HL-60/S4 treated with phorbol 12-myristate 13-acetate at 8.2 ng/mL for 4 days and 3 days (cell line): ENCODE measurements around the gene FAM170B.

Experiments
- in situ Hi-C: fragments of 300-500 bp; cut with MboI; formaldehyde crosslinking; loops from 2 replicates; pipeline ENCODE4 v1.15.0; 2022; ENCODE audit warnings: low sequenced_read_pairs

FAM170B gene

DNA sequence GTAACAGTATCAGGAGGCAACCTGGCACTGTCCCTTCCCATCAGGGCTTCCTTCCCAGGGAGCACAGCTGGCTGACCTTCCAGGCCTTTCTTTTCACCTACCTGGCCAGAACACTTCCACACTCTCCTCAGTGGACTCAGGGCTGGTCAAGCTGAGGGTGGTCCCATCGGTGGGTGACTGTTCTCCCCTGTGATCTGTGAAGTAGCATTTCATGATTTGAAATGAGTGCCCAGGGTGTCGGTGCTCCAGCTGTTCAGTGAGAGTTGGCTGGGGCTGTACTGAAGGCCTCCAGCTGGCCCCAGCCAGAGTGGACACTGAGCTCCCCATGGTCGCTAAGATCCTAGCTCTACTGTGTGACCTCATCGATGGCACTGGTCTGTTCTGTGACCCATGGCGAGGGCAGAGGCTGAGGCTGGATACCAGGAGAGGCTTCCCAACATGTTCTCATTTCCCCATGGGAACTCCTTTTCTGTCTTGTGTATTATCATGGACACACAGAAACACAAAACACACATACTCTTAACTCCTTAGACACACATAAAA, at the start of gene FAM170B:
Gene FAM170B (minus strand): TSS at position 316 of the 543 bp plus-strand sequence. CDS start 103 bp downstream, at position 213.
- in situ Hi-C loops: no loop called here

DNA sequence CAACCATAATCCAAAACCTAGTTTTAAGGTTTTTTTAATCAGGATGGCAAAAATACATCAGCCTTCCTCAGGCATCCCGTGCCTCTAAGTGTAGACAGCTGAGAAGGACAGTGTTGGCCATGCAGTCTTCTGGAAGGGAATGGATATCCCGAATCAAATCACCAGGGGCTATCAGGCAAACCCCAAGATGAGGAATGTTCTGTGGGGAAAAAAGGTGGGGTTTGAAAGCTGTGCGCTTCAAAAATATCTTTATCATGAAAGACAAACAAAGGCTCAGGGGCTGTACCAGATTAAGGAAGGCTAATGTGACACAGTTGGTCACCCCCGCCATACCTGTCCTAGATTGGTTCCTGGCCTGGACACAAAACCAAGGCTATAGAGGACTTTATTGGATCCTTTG, 49.0 kb upstream of the FAM170B start:
- in situ Hi-C loops: no loop called here

GRCh38 chr10:49180444-49180860, 46.6 kb upstream of the FAM170B start:
- in situ Hi-C loops: no loop called here

GRCh38 chr10:49179699-49180443, 46.0 kb upstream of the FAM170B start:
- in situ Hi-C loops: no loop called here

GRCh38 chr10:49178489-49179471, 45.0 kb upstream of the FAM170B start:
- in situ Hi-C loops: no loop called here

DNA sequence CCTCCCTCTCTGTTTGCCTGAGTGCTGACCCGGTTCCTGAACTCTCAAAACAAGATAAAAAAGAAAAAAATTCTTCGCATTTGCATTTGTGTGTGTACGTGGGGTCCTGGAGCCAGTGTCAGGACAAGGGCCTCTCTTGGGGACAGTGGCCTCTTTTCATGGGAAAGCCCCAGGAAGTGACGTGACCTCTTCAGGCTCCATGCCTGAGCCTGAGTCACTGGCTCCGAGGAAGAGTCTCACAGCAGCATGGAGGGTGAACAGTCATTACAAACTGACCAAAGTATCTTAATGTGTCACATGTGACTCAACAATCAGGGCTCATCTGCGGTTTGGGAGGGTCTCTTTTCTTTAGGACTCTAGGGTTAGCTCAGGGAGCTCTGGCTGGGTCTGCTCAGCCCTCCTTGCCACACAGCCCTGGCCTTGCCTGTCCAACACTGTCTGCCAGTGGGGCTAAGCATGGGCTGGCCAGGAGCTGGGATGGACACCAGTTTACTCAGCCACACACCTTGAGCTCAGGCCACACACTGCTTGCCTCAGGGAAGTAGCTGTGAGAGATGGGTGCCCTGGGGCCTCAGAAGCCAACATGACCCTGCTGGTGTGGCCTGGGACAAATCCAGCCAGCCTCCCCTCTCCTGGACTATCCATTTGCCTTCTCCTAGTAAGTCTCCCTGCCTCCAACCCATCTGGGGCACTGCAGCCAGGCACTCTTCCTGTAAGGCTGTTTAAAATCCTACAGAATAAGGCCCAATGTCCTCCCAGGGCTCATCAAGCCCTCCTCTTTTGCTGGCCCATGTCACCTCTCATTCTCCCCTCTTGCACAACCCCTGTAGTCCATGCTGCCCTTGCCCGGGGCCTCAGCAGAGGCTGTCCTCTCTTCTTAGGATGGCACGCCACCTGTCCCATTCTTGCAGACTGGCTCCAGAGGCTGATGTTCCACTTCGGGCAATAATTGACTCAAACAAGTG, 43.9 kb upstream of the FAM170B start:
- in situ Hi-C loops: no loop called here

DNA sequence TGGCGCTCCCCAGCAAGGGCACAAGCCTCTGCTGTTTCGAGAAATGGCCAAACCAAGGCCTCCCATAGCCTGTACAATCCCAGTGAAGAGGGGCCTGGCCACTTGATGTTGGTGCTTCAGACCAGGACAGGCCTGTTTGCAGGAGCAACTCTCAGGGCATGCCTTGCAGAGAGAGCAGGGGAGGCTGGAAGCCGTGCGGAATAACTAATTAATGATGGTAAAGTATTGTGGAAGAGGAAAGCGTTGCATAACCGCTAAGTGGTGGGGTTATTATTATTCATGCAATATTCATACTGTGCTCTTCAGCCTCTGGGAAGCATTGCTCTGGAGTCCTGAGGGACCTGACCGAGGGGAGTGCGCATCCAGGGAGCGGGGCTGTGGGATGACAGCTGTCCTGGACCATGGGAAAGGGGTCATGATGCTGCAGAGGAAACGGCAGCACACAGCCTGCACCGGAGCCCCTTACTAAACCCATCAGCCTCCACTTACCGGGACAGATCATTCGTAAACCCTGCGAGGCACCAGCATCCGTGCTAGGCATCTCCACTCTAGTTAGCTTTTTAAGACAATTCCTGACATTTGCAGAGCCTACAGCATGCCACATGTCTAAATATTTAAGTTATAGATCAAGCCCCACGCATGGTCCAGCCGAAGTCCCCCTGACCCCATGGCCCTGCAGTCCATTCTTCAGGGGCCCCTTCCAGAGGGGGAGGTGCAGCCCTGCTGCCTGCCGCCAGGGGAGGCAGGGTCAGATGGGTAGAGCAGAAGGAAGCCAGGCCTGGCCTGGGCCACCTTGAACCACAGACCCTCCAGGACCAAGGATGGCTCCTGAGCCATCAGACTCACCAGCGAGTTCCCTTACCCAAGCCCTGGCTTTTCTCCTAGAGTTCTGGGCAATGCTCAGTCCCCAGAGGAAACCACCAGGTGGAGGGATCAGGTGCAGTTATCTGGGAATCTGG, 42.8 kb upstream of the FAM170B start:
- in situ Hi-C loops: no loop called here

DNA sequence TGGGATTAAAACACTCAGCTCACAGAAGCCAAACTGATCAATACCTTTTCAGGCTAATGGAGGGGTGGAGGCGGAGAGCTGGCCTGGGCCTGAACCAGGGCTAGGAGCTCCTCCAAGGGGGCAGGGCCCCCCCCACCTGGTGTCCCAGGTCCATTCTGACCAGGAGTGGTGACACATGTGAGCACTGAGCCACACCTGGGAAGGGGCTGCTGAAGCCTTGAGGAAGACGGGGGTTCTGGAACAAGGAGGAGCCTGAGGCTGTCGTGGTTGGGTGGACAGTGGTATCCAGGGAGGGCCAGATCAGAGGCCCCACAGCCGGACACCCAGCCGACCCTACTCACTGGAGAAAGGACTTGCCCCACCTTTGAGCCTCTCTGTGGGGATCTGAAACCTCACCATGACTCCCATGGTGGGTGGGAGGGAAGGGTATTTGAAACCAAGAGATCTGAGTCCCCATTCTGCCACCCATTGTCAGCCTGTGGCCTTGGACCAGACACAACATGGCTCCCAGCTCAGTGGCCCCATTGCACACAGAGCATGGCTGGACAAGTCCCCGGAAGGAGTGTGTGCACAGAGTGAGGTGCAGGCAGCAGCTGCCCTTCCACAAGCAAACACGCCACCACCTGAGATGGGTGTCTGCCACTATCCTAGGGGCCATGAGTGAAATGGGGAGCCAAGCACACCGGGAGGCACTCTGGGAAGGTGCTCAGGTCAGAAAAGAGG, 41.9 kb upstream of the FAM170B start:
- in situ Hi-C loops: no loop called here

DNA sequence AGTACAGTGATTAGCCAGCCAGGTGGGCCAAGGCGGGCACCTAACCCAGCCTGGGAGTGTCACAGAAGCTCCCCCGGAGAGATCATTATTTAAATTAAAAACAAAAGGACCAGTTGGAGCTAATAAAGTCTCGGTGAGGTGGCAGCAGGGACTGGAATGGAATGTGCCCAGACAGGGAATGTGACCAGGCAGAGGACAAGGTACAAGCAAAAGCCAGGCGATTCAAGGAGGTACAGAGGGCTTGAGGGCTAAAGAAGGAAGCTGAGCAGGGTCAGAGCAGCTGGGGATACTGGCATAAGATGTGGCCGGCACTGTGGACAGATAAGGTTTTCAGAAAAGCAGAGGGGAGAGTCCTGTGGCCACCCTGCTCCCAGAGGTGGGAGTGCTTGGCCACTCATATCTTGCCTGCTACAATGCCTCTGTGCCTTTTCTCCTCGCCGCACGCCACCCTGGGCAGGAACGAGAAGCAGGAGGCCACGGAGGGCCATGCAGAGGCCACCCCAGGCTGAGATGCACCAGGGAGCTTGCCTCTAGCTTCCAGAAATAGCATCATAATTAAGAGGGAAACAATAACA, 41.2 kb upstream of the FAM170B start:
- in situ Hi-C loops: no loop called here

DNA sequence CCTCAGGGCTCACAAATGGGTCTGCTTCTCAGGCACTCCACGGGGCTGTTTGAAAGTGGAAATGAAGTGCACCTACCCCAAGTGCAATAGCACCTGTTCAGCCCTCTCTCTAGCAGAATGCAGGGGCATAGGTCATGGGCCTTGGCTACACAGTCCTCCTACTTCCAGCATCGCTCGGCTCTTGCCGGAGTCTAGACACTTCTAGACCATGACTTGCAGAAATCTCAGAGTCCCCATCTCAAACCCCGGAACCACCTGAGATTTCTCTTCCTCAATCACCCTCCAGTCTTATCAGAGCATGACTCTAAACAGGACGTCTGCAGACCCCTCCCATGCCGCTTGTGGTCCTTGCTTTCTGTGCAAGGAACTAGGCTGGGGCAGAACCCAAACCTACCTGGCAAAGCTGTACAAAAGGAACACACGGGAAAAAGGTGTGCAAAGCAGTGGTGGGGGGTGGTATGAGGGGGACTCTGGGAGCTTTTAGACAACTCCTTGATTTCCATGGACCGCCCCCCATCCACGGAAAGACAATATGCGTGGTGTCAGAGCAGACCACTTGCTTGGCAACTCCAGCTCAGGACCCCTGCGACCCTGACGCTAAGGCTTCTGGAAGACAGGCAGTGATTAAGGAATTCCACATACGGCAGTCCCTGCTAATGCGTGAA, 40.6 kb upstream of the FAM170B start:
- in situ Hi-C loops: no loop called here

DNA sequence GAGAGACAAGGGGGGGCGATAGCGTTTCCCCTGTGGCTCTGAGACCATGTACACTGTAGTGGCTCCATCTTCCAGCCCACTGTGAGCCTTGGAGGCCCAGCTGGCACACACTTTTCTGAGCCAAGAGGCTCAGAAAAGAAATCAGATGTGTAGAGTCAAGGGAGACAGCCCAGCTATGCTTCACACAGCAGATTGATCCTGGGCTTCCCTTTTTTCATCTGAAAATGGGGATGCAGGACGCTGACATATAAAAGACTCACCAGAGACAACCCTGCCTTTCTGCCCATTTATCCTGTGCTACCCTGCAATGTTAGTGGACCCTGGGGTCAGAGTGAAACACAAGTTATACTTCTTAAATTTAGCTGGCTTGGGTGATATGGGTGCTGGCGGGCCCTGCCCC, 40.0 kb upstream of the FAM170B start:
- in situ Hi-C loops: no loop called here

GRCh38 chr10:49173201-49173772, 39.5 kb upstream of the FAM170B start:
- in situ Hi-C loops: no loop called here

- in situ Hi-C loops: no loop called here
Measured at GRCh38 chr10:49172777-49173132, 38.9 kb upstream of the FAM170B start.

DNA sequence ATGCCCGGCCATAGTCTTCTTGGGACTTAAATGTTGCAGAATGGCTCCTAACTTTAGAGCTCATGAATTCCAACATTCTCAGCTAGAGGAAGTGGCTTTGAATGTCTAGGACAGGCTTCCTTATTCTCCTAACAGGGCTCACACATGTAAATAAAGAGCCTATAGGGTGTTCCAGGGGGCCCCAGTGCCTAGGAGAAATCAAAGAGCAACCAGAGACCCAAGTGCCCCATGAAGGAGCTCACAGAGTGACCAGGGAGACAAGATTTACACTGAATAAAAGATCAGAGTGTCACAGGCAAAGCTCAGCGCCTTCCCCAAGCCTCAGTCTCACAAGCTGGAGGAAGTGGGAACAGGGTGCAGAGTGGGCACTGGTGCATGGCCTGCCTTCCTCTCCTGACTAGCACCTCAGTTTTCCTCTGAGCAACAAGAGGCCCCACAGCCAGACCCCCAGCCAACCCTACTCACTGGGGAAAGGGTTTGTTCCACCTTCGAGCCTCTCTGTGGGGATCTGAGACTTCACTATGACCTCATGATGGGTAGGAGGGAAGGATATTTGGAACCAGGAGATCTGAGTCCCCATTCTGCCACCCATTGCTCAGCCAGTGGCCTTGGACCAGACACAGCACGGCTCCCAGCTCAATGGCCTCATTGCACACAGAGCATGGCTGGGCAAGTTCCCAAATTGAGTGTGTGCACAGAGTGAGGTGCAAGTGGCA, 38.4 kb upstream of the FAM170B start:
- in situ Hi-C loops: no loop called here

- in situ Hi-C loops: no loop called here
Measured at GRCh38 chr10:49171326-49172060, 37.7 kb upstream of the FAM170B start.

- in situ Hi-C loops: no loop called here
Measured at GRCh38 chr10:49170632-49171325, 37.0 kb upstream of the FAM170B start.
